ENCODE data around the gene METTL26. TPM values are rescaled to one million over a fixed set of nuclear protein-coding genes. Genes with fewer than 3 reads are reported as not detected.

METTL26 gene
- total and polyA plus RNA-seq, 2 of the 8 experiments (the other 6 are each of a cell fraction or from before 2014, with no cell fraction given), result 100 to 186 TPM

- Histone ChIP-seq H2AFZ (ENCODE audit: low read length) (no peak overlapping the region), H3K79me1 (ENCODE audit: low read depth, low read length) (peaks cover 13% of the 10 kb centered on the region), H4K5ac (ENCODE audit: insufficient read length, low read depth, low read length) (no peak overlapping the region), H2BK15ac (ENCODE audit: low read length) (no peak overlapping the region), H3K18ac (ENCODE audit: extremely low read depth, low read length) (no peak overlapping the region), H3K9ac (replicated peaks in 1 of 4; ENCODE audit: extremely low read depth in 1 of 4, low read depth in 3 of 4, low read length in 3 of 4) (no peak overlapping the region), H3K36me3 (ENCODE audit: control insufficient read depth in 2 of 4, insufficient read depth in 4 of 4, low read length in 3 of 4) (peaks cover 14 to 44% (median 33%) of the 10 kb centered on the region in 4 experiments), H3K23ac (ENCODE audit: insufficient read length) (no peak overlapping the region), H2BK12ac (ENCODE audit: low read depth, low read length) (no peak overlapping the region), H2BK120ac (replicated peaks; ENCODE audit: low read depth, low read length) (no peak overlapping the region), H3K56ac (replicated peaks; ENCODE audit: insufficient read length, low read depth, low read length) (no peak overlapping the region), H3K27ac (ENCODE audit: low read depth, low read length) (no peak overlapping the region), H2BK5ac (ENCODE audit: low read depth, low read length) (no peak overlapping the region), H4K8ac (ENCODE audit: extremely low read depth, insufficient read depth, low read length) (no peak overlapping the region), H4K20me1 (replicated peaks in 1 of 2; ENCODE audit: control insufficient read depth in 1 of 2, insufficient read depth in 2 of 2, low read length in 2 of 2) (peaks cover 5 to 27% of the 10 kb centered on the region in 2 experiments), H3K4ac (replicated peaks; ENCODE audit: insufficient read length, low read depth, low read length) (no peak overlapping the region), H4K91ac (replicated peaks; ENCODE audit: insufficient read length, low read length) (no peak overlapping the region), H3K4me2 (ENCODE audit: insufficient read depth in 1 of 2, low read depth in 2 of 2, low read length in 2 of 2) (no peak overlapping the region), H3K14ac (ENCODE audit: insufficient read length) (no peak overlapping the region), H2BK20ac (ENCODE audit: low read length) (no peak overlapping the region), H3K27me3 (replicated peaks in 1 of 4; ENCODE audit: control insufficient read depth in 3 of 4, extremely low read depth in 1 of 4, insufficient read depth in 3 of 4, low read length in 3 of 4) (peaks cover 0 to 2% (median 0%) of the 10 kb centered on the region in 4 experiments; a peak in 2 of 7 replicates), H3K79me2 (ENCODE audit: control insufficient read depth in 1 of 2, insufficient read depth in 2 of 2, low read length in 2 of 2) (peaks cover 0 to 13% of the 10 kb centered on the region in 2 experiments; a peak in 1 of 4 replicates), H3K4me3 (ENCODE audit: extremely low read depth in 1 of 4, insufficient read depth in 2 of 4, low read depth in 3 of 4, low read length in 4 of 4) (no peak overlapping the region), H3K23me2 (ENCODE audit: low read depth, low read length) (peaks cover 12% of the 10 kb centered on the region), H3K4me1 (replicated peaks in 1 of 4; ENCODE audit: control insufficient read depth in 3 of 4, insufficient read depth in 4 of 4, low read length in 3 of 4) (peaks cover 0 to 27% (median 24%) of the 10 kb centered on the region in 4 experiments; a peak in 6 of 7 replicates), H2AK5ac (ENCODE audit: low read depth, low read length) (no peak overlapping the region), H3K9me3 (ENCODE audit: insufficient read depth in 2 of 2, low read depth in 1 of 2, low read length in 1 of 2) (no peaks in the 10 kb centered on the region)
- 93% methylated on average over 18 of the region's 19 CpGs; no CpG with 5 or more reads in 1 of the 2 experiments for whole genome bisulfite sequencing, 2 experiments (ENCODE audit: extremely low coverage in 1 of 2, insufficient coverage in 1 of 2, insufficient read length in 1 of 2, insufficient replicate concordance in 2 of 2, low coverage in 1 of 2, low lambda C conversion rate in 2 of 2, missing lambda C conversion rate in 1 of 2)
- CTCF ChIA-PET (ENCODE audit: partially characterized antibody), result interaction anchor here (1.3 to 12.0 kb wide), 4 partner anchors 12 to 90 kb away, joined by 5 to 75 read pairs (median 5); partner anchors contain the start of gene WDR24
- TF ChIP-seq CHD1 (IDR thresholded peaks at IDR 0.05; ENCODE audit: low read depth, low read length), result no peak
- TF ChIP-seq TBP (IDR thresholded peaks at IDR 0.05; ENCODE audit: low read depth, low read length), result no peak
- no peak for TF ChIP-seq BACH1 (IDR thresholded peaks at IDR 0.05; ENCODE audit: low read length)
- TF ChIP-seq MAX (IDR thresholded peaks at IDR 0.05), result no peak
- no peak for TF ChIP-seq E2F6 (IDR thresholded peaks at IDR 0.05)
- TF ChIP-seq JUND (IDR thresholded peaks at IDR 0.05; ENCODE audit: low read length), result no peak
- TF ChIP-seq HDAC6 (IDR thresholded peaks at IDR 0.05; ENCODE audit: low read depth, low read length), result no peak
- TF ChIP-seq CTBP2 (IDR thresholded peaks at IDR 0.05; ENCODE audit: borderline replicate concordance, insufficient read depth, insufficient read length, low read length), result no peak
- TF ChIP-seq, protein P1, sequence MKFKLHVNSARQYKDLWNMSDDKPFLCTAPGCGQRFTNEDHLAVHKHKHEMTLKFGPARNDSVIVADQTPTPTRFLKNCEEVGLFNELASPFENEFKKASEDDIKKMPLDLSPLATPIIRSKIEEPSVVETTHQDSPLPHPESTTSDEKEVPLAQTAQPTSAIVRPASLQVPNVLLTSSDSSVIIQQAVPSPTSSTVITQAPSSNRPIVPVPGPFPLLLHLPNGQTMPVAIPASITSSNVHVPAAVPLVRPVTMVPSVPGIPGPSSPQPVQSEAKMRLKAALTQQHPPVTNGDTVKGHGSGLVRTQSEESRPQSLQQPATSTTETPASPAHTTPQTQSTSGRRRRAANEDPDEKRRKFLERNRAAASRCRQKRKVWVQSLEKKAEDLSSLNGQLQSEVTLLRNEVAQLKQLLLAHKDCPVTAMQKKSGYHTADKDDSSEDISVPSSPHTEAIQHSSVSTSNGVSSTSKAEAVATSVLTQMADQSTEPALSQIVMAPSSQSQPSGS (IDR thresholded peaks at IDR 0.05; ENCODE audit: low read length), result no peak
- TF ChIP-seq FOSL1 (IDR thresholded peaks at IDR 0.05; ENCODE audit: insufficient read depth, low read depth, low read length), result no peak
- no peak for TF ChIP-seq POLR2A (IDR thresholded peaks at IDR 0.05; ENCODE audit: control extremely low read depth in 1 of 2, low read depth in 2 of 2, low read length in 2 of 2)
- TF ChIP-seq TCF12 (IDR thresholded peaks at IDR 0.05; ENCODE audit: low read depth, low read length), result no peak
- DNase-seq (ENCODE audit: low read depth in 1 of 2, low spot score in 2 of 2) (no peak), FAIRE-seq (no peak)
- POLR2A ChIA-PET (ENCODE audit: partially characterized antibody), result interaction anchor here (1.0 to 17.4 kb wide), 4 partner anchors 6 to 40 kb away, joined by 3 to 214 read pairs (median 108); partner anchors contain the start of genes JMJD8, RHBDL1, RHOT2 and STUB1
These were observed 36.3 kb upstream of the METTL26 start for GRCh38 chr16:672371-672770.

All from H1 (cell line).